HG03097 (cell line): ENCODE results near the gene NACA.

Experiments
- ATAC-seq: cut with Tn5 transposase; IDR thresholded peaks from one replicate; pipeline ENCODE4 v1.9.1; 2021; ENCODE audit not compliant: unreplicated experiment, low FRiP score

The NACA gene

GRCh38 chr12:56694161-56694560 is 30.9 kb downstream of the NACA start:
- ATAC-seq, result no peak

- ATAC-seq, result no peak
Observed at GRCh38 chr12:56688846-56689109, 36.3 kb downstream of the NACA start.

- ATAC-seq, result peak; percentile 69
Observed at GRCh38 chr12:56688129-56688845, 36.8 kb downstream of the NACA start, which contains the start of gene PTGES3. Gene PTGES3, minus strand, starts transcription at chr12:56688284. Its CDS starts 285 bp downstream, at chr12:56687999.

DNA sequence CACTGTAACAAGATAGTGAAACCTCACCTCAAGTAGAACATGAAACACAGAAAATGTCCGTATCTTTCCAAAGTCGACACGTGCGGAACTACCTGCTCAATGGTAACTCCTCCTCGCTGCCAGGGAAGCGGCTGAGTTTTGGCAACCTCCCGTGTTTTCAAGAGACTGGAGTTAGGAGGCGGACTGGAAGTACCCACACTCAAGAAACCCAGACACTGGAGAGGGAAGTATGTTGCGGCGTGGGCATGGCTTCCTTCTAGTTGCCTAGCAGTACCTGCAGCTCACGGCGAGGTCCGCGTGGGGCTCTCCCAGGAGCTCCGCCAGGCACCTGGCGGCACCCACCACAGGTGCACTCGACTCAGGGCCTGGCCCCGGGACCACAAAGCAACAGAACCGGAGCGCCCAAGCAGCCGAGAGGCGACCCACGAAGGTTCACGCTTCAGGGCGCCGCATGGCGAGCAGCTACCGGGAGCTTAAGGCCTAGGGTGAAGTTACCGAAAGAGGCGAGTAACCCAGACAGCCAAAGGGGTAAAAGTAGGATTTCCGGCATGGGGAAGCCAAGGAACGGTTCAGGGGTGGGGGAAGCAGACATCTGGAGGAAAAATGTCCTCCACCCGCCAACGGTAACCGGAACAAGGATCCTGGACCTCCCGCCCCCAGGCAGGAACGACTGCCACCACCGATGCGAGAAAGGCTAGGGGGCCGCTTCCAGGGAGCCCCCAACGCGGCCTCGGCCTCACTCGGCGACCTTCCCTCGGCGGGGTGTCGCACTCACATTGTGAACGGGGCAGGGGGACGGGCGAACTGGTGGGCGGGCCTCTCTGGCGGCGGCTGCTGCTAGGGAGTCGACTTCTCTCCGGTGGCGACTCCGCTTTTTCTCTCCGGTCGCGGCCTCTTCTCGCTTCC is 37.6 kb downstream of the NACA start:
- peak; percentile 29 for ATAC-seq

- ATAC-seq, result no peak
Observed at GRCh38 chr12:56684745-56685359, 40.2 kb downstream of the NACA start.

DNA sequence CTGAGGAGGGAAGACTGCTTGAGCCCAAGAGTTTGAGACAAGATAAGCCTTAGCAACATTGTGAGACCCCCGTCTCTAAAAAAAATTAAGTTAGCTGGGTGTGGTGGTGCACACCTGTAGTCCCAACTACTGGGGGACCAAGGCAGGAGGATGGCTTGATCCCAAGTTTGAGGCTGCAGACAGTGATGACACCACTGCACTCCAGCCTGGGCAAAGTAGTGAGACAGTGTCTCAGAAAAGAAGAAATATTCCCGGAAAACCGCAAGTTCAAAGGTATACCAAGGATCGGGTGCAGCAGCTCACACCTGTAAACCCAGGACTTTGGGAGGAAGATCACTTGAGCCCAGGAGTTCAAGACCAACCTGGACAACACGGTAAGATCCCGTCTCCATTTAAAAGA is 42.8 kb downstream of the NACA start:
- ATAC-seq, result no peak

DNA sequence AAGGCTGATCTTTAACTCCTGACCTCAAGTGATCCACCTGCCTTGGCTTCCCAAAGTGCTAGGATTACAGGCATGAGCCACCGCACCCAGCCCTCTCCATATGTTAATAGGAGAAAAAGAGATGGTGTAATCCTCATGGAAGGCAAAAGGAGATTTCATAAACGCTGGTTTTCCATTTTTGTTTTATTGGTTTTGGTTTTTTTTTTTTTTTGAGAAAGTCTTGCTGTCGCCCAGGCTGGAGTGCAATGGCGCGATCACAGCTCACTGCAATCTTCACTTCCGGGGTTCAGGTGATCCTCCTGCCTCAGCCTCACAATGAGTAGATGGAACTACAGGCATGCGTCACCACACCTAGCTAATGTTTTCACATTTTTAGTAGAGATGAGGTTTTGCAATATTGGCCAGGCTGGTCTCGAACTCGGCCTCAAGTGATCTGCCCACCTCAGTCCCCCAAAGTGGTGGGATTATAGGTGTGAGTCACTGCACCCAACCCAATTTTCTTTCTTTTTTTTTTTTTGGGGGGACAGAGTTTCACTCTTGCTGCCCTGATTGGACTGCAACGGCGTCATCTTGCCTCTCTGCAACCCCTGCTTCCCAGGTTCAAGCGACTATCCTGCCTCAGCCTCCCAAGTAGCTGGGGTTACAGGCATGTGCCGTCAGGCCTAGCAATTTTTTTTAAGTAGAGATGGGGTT is 45.1 kb downstream of the NACA start:
- no peak for ATAC-seq

DNA sequence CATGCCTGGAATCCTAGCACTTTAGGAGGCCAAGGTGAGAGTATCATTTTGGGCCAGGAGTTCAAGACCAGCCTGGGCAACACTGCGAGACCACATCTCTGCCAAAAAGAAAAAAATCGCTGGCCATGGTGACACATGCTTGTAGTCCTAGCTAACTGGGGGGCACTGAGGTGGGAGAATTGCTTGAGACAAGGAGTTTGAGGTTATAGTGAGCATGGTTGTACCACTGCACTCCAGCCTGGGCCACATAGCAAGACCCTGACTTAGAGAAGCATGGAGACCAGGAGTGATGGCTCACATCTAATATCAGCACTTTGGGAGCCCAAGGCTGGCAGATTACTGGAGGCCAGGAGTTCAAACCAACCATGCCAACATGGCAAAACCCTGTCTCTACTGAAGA is 46.2 kb downstream of the NACA start:
- no peak for ATAC-seq

GRCh38 chr12:56677680-56678079 is 47.4 kb downstream of the NACA start:
- peak; percentile 52 for ATAC-seq

GRCh38 chr12:56676851-56677580 is 48.1 kb downstream of the NACA start:
- ATAC-seq, result no peak

GRCh38 chr12:56671608-56672007 is 53.5 kb downstream of the NACA start:
- ATAC-seq, result no peak

- ATAC-seq, result no peak
Observed at GRCh38 chr12:56670836-56671235, 54.3 kb downstream of the NACA start.

GRCh38 chr12:56668197-56668457 is 57.0 kb downstream of the NACA start:
- ATAC-seq, result no peak
